Astrocyte (in vitro differentiated cells and primary cell): Measurements from ENCODE around the gene PHLDA2. TPM values are rescaled to one million over a fixed set of nuclear protein-coding genes. Genes with fewer than 3 reads are reported as not detected.

Source experiments
- DNase-seq: peaks from one replicate; pipeline ENCODE4 v3.0.0-alpha.2; 2010; ENCODE audit warnings: low read depth
- FAIRE-seq: peaks from 2 replicates; lab custom pipeline; 2011; peaks lifted over from hg19 to GRCh38; lab: Jason Lieb, UNC
- H2AFZ ChIP-seq: 2 replicates; pipeline ENCODE4 v1.6.0; 2012; ENCODE audit warnings: low read depth, low read length, inconsistent platforms
- H3K27ac ChIP-seq: 2 replicates; pipeline ENCODE4 v1.5.1; 2011; ENCODE audit warnings: low read depth, low read length, inconsistent platforms
- H3K27me3 ChIP-seq: 2 replicates; pipeline ENCODE4 v1.6.0; 2011; ENCODE audit warnings: low read length, inconsistent platforms; ENCODE audit not compliant: insufficient read depth
- H3K36me3 ChIP-seq: 2 replicates; pipeline ENCODE4 v1.5.1; 2011; ENCODE audit warnings: low read length, inconsistent platforms; ENCODE audit not compliant: insufficient read depth
- H3K4me1 ChIP-seq: 2 replicates; pipeline ENCODE4 v1.5.1; 2011; ENCODE audit warnings: low read length, inconsistent platforms; ENCODE audit not compliant: insufficient read depth
- H3K4me2 ChIP-seq: 2 replicates; pipeline ENCODE4 v1.6.0; 2012; ENCODE audit warnings: low read length, inconsistent platforms
- H3K4me3 ChIP-seq: 2 replicates; pipeline ENCODE4 v1.5.1; 2011; ENCODE audit warnings: low read depth, mild to moderate bottlenecking, low read length, inconsistent platforms; ENCODE audit not compliant: insufficient read depth
- H3K79me2 ChIP-seq: 2 replicates; pipeline ENCODE4 v1.6.0; 2012; ENCODE audit warnings: mild to moderate bottlenecking, low read length, inconsistent platforms; ENCODE audit not compliant: insufficient read depth
- H3K9ac ChIP-seq: 2 replicates; pipeline ENCODE4 v1.6.0; 2012; ENCODE audit warnings: mild to moderate bottlenecking, low read length, inconsistent platforms
- H3K9me3 ChIP-seq: 2 replicates; pipeline ENCODE4 v1.5.1; 2012; ENCODE audit warnings: low read depth, mild to moderate bottlenecking, low read length, inconsistent platforms; ENCODE audit not compliant: insufficient read depth
- H4K20me1 ChIP-seq: 2 replicates; pipeline ENCODE4 v1.6.0; 2012; ENCODE audit warnings: low read length, inconsistent platforms; ENCODE audit not compliant: insufficient read depth
- H3K27ac Mint-ChIP-seq: one replicate; pipeline ENCODE4 v1.8.0; 2021; ENCODE audit warnings: mild to moderate bottlenecking, mixed read lengths; ENCODE audit not compliant: unreplicated experiment
- H3K27me3 Mint-ChIP-seq: one replicate; pipeline ENCODE4 v1.8.0; 2021; ENCODE audit warnings: low read depth, mixed read lengths; ENCODE audit not compliant: unreplicated experiment
- H3K36me3 Mint-ChIP-seq: one replicate; pipeline ENCODE4 v1.8.0; 2021; ENCODE audit warnings: low read depth, mixed read lengths; ENCODE audit not compliant: unreplicated experiment
- H3K4me1 Mint-ChIP-seq: one replicate; pipeline ENCODE4 v1.8.0; 2021; ENCODE audit warnings: low read depth, mixed read lengths; ENCODE audit not compliant: unreplicated experiment
- H3K4me3 Mint-ChIP-seq: one replicate; pipeline ENCODE4 v1.8.0; 2021; ENCODE audit warnings: mild to moderate bottlenecking, moderate library complexity, mixed read lengths; ENCODE audit not compliant: unreplicated experiment
- H3K9me3 Mint-ChIP-seq: one replicate; pipeline ENCODE4 v1.8.0; 2021; ENCODE audit warnings: mild to moderate bottlenecking, mixed read lengths; ENCODE audit not compliant: unreplicated experiment
- EZH2 ChIP-seq: IDR thresholded peaks from 2 replicates; pipeline ENCODE4 v1.6.1; 2012; ENCODE audit warnings: mild to moderate bottlenecking, low read length, inconsistent platforms; ENCODE audit not compliant: insufficient read depth
- total RNA-seq: library from RNA; stranded (reverse); gene quantifications from 2 replicates; pipeline ENCODE4 v1.2.1, GENCODE V29; 2021
- TF ChIP-seq, protein P1 (sequence below): IDR thresholded peaks from 2 replicates; pipeline ENCODE4 v1.5.1; 2011; ENCODE audit warnings: low read depth, mild to moderate bottlenecking, inconsistent platforms, low read length, moderate library complexity; ENCODE audit not compliant: insufficient read depth

The PHLDA2 gene
- total RNA-seq, 1 donor from 2014 or later = 78.8 TPM

DNA sequence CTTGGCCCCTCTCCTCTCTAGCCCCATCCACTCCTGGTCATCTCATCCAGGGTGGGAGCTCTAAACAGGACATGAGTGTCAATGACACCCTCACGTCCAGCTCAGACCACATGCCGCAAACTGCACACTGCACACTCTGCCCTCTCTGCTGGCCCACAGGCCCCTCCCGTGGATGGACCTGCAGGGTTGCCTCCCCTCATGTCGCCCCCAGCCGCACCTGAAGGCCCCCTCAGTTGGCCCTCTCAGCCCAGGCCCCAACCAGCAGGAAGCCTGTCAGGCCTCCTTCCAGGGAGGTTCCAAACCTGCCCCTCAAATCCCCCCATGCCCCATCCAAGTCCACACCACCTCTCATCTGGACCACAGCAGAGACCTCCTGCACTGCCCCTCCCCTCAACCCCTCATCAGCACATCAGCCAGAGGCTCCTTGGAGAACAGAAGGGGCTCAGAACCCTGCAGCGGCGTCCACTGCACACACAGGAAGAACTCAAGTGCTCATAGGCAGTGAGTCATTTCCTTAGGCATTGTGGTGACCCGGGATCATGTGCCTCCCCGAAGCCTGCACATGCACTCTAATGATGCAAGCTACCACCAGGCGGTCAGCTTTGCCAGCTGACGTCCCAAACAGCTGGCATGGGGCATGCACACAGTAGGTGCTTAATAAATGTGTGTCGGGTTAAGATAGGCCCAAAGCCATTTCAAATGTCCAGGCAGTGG lies 30.7 kb downstream of the PHLDA2 start:
- Histone ChIP-seq H2AFZ (no peak overlapping the region), H4K20me1 (no peaks in the 10 kb centered on the region), H3K27ac (peak overlapping the region; percentile 28), H3K79me2 (no peaks in the 10 kb centered on the region), H3K27me3 (no peaks in the 10 kb centered on the region), H3K9ac (no peak overlapping the region), H3K4me2 (peak overlapping the region; percentile 63), H3K4me3 (no peak overlapping the region), H3K36me3 (no peaks in the 10 kb centered on the region), H3K4me1 (peaks cover 34% of the 10 kb centered on the region), H3K9me3 (no peaks in the 10 kb centered on the region)
- TF ChIP-seq, protein P1, sequence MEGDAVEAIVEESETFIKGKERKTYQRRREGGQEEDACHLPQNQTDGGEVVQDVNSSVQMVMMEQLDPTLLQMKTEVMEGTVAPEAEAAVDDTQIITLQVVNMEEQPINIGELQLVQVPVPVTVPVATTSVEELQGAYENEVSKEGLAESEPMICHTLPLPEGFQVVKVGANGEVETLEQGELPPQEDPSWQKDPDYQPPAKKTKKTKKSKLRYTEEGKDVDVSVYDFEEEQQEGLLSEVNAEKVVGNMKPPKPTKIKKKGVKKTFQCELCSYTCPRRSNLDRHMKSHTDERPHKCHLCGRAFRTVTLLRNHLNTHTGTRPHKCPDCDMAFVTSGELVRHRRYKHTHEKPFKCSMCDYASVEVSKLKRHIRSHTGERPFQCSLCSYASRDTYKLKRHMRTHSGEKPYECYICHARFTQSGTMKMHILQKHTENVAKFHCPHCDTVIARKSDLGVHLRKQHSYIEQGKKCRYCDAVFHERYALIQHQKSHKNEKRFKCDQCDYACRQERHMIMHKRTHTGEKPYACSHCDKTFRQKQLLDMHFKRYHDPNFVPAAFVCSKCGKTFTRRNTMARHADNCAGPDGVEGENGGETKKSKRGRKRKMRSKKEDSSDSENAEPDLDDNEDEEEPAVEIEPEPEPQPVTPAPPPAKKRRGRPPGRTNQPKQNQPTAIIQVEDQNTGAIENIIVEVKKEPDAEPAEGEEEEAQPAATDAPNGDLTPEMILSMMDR = no peak
- no peak for TF ChIP-seq EZH2
- Mint-ChIP-seq H3K4me3 (no peak overlapping the region), H3K27me3 (peaks cover 23% of the 10 kb centered on the region), H3K27ac (peak overlapping the region; percentile 8), H3K36me3 (peaks cover 2% of the 10 kb centered on the region), H3K9me3 (no peaks in the 10 kb centered on the region), H3K4me1 (peaks cover 10% of the 10 kb centered on the region)
- peak; percentile 87 for DNase-seq
- peak; percentile 32 for FAIRE-seq

DNA sequence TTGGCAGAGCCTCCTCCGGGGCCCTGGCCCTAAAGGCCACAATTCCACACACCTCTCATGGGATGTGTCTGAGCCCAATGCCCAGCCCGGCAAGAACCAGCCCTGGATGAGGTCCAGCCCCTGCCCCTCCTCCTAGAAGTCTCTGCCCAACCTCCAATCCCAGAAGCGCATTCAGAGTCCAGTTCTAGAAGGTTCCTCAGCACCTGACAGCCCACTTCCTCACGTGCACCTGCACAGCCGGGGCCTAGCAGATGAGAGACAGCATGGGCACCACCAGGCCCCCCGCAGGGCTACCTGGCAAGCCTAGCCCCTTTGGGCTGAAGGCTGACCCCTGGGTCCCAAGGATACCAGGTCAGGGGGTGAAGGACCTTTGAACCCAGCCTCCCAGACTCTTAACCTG lies 32.2 kb downstream of the PHLDA2 start:
- Histone ChIP-seq H3K27ac (no peak overlapping the region), H3K9me3 (no peaks in the 10 kb centered on the region), H3K36me3 (no peaks in the 10 kb centered on the region), H3K4me2 (no peak overlapping the region), H3K79me2 (no peaks in the 10 kb centered on the region), H3K4me1 (peaks cover 30% of the 10 kb centered on the region), H3K4me3 (no peak overlapping the region), H4K20me1 (no peaks in the 10 kb centered on the region), H2AFZ (no peak overlapping the region), H3K27me3 (no peaks in the 10 kb centered on the region), H3K9ac (no peak overlapping the region)
- peaks cover 2% of the 10 kb centered on the region for H3K36me3 Mint-ChIP-seq
- DNase-seq (no peak), FAIRE-seq (no peak)
- H3K4me3 Mint-ChIP-seq = no peak overlapping the region
- TF ChIP-seq, protein P1 = no peak
- no peak for TF ChIP-seq EZH2
- H3K27me3 Mint-ChIP-seq = peaks cover 23% of the 10 kb centered on the region
- H3K4me1 Mint-ChIP-seq = peaks cover 10% of the 10 kb centered on the region
- no peaks in the 10 kb centered on the region for H3K9me3 Mint-ChIP-seq
- H3K27ac Mint-ChIP-seq = no peak overlapping the region

DNA sequence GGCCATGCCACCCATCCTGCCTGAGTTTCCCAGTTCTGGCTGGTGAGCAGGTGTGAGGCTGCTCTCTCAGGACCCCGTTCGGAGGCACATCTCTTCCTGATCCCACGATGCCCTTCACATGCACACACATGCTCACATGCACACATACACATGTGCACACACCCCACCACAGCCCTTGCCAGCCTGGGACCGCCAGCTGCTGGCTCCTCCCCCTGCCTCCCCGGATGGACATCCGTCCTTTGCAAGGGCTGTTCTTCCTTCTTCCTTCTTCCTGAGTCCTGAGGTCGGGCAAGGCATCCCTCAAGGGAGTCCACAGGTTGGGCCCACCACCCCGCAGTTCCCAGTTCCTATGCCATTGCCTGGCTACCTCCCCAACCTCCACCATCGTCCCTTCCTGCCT lies 33.2 kb downstream of the PHLDA2 start:
- Histone ChIP-seq H3K9me3 (no peaks in the 10 kb centered on the region), H3K4me1 (peaks cover 23% of the 10 kb centered on the region), H3K4me3 (no peak overlapping the region), H3K27me3 (no peaks in the 10 kb centered on the region), H3K4me2 (no peak overlapping the region), H3K79me2 (no peaks in the 10 kb centered on the region), H2AFZ (no peak overlapping the region), H4K20me1 (no peaks in the 10 kb centered on the region), H3K27ac (no peak overlapping the region), H3K9ac (no peak overlapping the region), H3K36me3 (no peaks in the 10 kb centered on the region)
- no peak for TF ChIP-seq EZH2
- TF ChIP-seq, protein P1 = no peak
- H3K36me3 Mint-ChIP-seq = peaks cover 2% of the 10 kb centered on the region
- FAIRE-seq (no peak), DNase-seq (no peak)
- peaks cover 10% of the 10 kb centered on the region for H3K4me1 Mint-ChIP-seq
- peaks cover 23% of the 10 kb centered on the region for H3K27me3 Mint-ChIP-seq
- H3K9me3 Mint-ChIP-seq = no peaks in the 10 kb centered on the region
- H3K4me3 Mint-ChIP-seq = no peak overlapping the region
- peak overlapping the region; percentile 34 for H3K27ac Mint-ChIP-seq
